Stimulated activated CD8-positive, alpha-beta memory T cell treated with anti-CD3 and anti-CD28 coated beads, Interleukin-12 subunit alpha, Interleukin-12 subunit beta, amount 100 ng/mL, for 1 hour (primary cell): ENCODE data around the gene TMEM31.

ENCODE experiments used
- DNase-seq: peaks from one replicate; pipeline ENCODE4 v3.0.0-alpha.2; 2020; ENCODE audit warnings: low read depth

Gene TMEM31, protein sequence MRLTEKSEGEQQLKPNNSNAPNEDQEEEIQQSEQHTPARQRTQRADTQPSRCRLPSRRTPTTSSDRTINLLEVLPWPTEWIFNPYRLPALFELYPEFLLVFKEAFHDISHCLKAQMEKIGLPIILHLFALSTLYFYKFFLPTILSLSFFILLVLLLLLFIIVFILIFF

DNA sequence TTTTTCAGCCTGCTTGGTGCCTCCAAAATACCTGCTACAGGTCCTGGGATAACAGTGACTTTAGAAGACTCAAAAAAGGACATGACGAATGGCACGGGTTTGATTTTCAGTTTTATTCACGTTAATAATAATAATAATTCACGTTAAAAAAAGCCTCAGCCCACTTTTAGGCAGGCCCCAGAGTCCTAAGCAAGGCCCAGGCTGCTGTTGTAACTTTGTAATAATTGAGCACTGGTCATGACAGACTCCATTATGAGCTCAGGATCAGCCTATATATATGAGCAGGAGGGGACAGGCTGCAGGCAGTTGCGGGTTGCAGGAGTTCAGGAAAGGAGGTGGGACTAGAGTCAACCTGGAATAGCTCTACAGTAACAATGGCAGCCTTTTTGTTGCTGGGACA is at the start of gene TMEM31:
Gene TMEM31, plus strand, starts transcription at position 301 of the 400 bp plus-strand sequence. CDS start 1,350 bp downstream, outside the sequence.
- DNase-seq = no peak

DNA sequence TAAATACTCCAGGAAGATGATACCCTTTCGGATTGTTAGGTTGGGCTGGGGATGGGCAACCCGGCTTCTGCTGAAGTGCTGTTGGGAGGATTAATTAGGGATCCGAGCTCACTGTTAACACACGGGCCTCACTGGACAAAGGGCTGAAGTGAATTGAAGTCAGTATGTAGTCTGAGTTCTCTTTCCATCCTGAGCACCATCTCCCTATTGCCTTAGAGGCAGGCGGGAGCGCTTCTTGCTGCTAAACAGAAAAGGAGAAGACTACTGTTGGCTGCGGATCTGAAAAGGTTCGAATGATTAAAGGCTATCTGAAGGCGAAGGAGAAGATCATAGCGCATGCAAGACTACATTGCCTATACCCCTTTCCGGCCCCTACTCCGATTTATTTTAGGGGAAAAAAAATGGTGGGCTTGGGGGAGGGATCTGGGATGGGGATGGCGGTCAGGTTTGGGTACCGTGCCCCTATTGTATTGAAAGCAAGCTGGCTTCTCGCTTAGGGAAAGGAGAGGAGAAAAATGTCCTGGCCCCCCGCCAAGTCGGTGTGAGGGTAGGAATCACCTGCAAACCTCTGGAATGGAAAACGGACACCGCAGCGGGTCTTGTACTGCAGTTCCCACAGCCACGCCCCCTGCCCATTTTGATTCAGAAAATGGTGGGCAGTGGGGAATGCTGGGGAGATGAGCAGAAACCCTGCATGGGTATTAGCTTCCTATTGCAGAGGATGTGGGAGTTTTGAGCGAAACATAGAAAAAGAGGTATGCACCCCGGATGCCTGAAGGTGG is 46.5 kb upstream of the TMEM31 start:
- DNase-seq = no peak

DNA sequence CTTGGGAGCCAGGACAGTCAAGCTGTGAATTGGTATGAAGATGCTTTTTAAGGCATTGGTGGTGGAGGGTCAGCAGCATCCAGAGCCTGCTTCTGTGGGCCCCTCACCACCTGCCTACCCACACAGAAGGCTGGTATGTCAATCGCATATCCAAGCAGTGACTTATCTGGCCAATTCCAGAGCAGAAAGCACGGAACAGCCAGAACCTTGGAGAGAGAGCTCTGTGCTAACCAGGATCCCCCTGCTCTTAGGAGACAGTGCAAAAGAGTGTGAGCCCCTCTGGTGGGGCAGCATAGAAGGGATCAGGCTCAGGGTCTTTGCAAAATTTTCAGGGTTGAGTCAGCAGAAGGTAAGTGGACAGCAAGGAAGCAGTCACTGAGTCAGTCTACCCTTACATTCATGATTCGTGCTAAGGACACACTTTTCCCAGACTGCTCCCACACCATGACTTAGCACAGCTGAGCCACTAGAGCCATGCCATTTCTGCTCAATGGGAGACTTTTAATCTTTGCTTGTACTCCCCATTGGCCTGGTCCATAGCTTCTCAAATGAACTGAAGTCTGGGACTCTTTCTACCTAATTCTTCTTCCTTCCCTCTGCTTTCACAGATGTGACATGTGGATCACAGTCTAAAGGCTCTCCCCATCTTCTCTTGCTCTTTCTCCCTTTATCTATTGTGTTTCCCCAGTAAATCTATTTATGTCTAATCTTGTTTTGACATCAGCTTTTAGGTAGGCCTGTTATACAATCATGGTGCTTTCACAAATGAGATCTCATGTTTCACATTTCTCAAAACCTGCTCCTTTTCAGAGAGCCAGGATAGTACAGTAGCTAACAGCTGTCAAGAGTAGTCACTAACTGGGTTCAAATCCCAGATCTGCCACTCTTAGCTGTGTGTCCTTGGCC is 44.3 kb upstream of the TMEM31 start:
- no peak for DNase-seq

DNA sequence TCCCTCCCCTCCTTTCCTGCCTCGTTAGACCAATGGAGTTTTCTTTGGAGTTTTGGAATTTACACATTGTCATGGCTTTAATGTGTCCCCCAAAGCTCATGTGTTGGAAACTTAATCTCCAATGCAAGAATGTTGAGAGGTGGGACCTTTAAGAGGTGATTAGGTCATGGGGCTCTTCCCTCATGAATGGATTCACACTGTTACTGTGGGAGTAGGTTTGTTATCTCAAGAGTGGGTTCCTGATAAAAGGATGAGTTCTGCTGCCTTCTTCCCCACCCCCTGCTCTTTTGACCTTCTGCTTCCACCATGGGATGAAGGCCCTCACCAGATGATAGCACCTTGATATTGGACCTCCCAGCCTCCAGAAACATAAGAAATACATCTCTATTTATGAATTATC is 41.0 kb upstream of the TMEM31 start:
- DNase-seq = no peak

DNA sequence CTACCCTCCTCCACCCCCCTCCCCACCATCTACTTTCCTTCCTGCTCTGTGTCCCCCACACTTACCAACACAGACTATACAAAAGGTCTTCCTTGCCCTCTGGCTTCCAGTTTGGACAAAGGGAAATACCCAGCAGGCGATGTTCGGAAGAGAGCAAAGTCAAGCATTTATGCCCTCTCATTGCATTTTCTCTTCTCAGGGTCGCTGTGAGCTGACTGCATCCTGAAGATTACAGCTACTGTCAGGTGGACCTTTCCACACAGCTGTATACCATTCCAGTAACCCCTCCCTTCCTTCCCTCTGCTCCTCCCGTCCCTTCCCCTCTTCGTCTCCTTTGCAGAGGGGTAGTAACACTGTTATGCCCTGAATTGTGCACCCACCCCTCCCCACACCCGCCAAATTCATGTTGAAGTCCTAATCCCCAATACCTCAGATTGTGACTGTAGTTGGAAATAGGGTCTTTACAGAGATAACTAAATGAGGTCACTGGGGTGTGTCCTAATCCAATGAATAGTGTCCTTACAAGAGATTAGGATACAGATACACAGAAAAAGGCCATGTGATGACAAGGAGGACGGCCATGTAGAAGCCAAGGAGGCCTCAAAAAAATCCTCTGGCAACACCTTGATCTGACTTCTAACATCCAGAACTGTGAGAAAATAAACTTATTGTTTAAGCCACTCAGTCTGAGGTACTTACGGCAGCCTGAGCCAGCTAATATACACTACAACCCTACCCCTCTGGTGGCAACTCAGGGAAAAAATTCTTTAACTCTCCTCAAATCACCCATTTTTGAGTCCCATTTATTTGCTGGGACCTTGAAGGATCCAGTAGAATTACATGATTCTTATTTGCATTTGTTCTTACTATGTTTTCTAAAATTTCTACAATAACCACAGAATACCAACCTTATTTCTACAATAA is 35.9 kb upstream of the TMEM31 start:
- DNase-seq = no peak

DNA sequence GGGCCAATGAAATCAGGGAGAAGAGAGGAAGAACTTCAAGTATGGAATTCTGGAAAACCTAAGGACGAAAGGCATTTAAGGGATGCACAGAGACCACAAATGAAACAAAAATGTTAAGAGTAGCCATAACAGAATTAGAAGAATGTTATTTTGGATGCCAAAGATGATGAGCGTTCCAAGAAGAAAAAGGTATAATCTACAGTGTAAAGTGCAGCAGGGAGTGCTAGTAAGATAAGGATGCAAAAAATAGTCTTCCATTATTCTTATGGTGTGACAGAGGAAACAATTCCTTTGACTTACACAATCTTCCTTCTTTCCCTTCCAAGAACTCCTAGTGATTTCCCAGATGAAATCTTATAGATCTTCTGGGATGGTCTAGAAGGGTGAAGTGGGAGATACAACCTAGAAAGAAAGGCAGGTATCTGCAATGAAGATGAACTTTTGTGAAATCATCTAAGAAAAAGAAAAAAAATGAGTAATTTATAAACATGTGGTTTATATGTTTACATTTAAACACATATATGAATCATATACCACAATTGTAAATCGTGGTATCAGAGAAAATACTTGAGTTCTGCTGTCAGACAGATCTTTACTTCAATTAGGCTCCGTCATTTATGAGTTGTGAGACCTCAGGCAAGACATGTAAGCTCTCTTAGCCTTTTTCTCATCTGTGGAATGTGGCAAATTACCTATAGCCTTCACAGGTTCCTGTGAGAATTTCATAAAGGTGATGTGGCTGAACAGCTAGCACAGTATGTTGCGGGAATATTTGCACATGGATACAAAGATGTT is 32.3 kb upstream of the TMEM31 start:
- DNase-seq = no peak

DNA sequence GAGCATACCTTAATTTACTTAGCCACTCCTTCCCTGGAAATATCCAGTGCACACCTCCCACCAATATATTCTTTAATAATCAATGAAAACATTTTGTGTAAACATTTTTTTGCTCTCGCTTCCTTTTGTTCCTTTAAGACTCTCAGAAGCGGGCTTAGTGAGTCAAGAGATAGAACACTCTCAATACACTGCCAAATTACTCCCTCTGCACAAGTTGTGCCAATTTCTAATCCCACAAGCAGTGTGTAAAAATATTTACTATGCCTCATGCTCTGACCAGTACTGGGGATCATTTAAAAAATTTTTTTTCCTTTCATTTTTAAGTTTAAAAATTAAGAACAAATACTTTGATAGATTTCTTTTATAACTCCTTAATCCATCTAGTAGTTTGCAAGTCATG is 29.3 kb upstream of the TMEM31 start:
- no peak for DNase-seq

DNA sequence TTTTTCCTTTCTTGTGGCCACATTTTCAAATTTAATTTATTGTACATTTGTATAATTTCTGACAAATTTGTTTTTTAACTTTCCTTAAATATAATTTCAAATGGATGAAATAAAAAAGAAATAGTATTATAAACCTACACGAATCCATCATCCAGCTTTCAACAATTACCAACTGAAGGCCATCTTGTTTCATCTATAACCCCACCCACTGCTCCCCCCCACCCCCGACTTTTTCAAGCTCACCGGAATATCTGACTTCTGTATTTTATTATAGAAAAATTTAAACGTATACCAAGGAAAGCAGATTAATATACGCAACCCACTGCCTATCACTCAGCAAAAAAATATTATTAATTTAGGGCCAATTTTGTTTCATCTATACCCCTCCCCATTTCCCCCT is 25.3 kb upstream of the TMEM31 start:
- DNase-seq = no peak

DNA sequence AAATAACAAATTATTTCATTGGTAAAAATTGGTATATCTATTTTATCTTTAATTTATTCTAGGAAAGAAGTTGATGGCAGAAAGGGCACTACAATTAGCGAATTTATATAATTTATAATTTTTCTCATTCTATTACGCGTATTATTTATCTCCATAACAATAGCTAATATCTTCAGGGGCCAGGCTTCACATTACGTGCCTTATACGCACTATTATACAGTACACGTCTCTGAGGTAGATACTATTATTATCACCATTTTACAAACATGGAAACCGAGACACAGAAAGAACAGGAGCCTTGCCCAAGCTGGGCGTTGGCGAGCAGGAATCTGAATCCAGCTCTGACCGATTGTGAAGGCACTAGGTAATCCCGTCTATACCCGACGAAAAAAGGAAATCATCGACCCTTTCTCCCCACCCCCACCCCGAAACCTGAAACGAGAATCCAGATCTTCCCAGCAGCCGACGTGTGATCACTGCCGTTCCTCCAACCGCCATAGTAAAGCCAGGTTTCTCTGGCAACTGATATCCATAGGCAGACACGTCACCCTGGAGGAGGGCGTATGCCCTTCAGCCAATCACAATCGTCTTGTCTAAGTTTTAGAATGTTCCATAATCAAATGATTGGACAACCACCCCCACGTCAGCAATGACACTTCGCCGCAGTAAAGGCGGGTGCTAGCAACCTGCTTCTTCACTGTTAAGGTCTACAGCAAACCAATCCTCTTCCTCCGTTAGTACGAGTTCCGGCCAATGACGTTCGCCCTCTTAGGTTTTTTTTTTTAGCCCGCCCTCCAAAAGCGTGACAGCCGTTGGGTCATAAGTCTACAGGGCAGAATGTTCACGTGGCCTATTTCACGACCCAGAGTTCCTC is 24.3 kb upstream of the TMEM31 start, which contains the start of gene MORF4L2:
Gene MORF4L2, minus strand, starts transcription at position 501 of the 874 bp plus-strand sequence. CDS start 9,672 bp downstream, outside the sequence.
- DNase-seq = peak; percentile 72

DNA sequence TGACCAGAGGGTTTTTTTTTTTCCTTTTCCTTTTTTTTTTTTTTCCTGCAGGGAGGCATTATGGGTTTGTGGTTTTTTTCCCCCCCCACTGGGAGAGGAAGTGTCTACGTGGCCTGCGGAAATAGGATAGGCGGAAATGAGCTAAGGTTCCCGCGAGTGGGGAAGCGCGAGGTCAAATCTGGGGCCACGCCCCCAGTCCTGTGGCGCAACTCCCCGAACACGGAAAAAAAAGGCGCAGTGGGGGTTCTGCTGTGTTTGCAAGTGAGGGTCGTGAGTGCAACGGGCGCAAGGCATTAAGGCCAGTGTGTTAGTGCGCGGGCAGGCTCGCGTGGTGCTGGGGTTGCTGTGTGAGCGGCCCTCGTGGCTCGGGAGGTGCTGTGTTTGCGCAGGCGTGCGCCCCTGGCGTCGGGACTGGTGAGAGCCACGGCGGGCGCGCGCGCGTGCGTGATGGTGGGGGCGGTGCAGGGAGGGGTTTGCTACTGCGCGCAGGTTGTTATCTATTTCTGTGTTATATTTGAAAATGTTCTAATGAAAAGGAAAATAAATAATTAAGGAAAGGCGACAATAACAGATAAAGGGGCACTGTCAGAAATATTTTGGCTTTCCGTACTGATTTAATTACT is 23.5 kb upstream of the TMEM31 start:
- peak; percentile 79 for DNase-seq

DNA sequence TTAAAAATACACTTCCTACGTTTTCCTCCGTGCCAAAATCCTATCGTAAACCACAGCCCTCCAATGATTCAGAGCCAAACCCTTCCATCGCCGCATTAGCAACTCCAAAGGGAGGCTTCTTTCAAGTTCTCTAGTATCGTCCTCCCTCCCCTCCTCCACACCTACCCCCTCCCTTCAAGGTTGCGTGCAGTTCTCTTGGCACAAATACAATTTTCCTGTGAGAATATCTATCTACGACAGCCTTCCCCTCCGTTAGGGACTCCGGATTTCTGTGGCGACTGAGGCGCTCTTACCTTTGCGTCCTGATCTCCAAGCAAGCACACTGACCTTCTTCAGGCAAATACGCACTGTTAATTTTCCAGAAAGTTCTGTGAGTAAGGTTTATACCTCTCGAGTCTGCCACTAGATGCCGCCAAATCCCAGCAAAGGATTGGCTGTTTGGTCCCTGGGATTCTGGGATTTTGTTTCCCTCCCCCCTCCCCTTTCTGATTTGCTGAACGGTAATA is 23.0 kb upstream of the TMEM31 start:
- DNase-seq = peak; percentile 23

DNA sequence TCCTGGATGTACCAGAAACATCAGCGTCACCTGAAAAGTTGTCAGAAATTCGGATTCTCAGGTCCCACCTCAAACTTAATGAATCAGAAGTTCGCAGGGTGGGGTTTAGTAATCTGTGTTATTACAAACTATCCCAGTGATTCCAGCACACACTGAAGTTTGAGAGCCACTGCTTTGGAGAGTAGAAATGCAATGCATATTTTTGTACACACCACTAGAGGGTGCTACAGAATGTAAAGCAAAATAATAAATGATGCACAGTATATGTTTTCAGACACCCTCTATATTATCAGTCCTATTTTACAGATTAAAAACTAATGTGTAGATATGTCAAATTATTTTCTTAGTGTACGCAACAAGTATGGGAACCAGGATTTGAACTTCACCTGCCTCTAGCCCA is 21.8 kb upstream of the TMEM31 start:
- no peak for DNase-seq

DNA sequence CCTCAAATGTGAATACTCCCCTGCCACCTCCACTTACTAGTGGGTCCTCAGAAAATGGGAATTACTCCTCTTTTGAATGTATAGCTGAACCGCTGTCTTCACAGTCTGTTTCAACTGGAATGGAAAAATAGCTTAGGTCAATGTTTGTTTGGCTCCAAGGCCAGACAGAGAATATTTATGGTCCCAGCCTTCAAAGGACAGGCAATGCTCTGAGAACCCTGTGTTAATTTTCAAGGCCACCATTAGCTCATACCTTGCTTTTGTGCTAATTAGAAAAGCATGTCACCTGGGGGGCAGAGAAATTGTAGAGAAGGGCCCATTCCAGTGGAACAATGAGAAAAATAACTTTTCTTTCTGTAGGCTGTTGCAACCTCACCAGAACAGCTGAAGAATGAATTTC is 19.6 kb upstream of the TMEM31 start:
- no peak for DNase-seq

DNA sequence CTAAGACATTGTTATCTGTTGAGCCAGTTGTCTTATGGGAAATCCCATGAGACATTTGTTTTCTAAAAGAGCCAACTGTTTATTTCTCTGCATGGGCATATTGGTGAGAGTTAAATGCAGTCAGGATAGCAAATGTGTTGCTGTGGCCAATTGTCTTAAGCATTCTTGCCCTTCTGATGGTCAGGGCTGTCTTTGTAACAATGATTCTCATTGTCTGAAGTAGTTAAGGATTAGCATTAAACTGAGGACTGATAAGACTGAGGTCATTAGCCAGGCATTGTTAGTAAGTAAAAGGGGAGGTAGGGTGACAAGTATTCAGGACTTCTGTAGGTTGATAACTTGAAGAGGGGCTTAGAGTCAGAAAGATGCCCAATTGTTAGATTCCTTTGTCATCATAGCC is 13.0 kb upstream of the TMEM31 start:
- DNase-seq = no peak

DNA sequence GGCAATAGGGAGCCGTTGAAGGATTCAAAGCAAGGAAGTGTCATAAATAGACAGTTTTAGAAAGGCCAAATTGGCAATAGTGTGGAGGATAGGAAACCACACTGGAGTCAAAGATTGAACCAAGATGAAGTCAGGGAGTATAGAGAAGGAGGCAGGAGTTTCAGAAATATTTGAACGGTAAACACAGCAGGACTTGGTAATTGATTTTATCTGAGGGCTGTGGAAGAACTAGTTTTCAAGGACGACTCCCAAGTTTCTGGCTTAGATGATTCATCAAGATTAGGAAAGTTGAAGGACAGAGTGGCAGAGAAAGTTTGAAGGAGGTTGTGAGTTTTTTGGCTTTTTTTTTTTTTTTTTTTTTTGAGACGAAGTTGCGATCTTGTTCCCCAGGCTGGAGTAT is 11.5 kb upstream of the TMEM31 start:
- DNase-seq = no peak

DNA sequence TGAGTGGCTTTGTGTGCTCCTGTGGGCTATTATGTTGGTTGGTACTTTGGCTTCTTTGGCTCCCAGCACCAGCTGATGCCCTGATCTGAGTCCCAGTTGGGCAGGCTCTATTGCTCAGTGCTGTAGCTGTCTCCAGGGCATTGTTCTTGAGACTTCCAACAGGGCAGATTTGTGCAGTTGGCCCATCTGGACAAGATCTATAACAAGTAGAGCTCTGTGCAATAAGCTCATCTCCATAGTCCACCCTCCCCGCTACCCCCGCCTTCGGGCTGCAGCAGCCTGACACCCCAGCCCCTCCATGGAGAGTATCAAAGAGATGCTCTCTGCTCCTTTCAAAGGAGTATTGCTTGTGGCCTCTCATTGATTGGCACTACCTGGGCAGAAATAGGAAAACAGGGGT is 5.8 kb upstream of the TMEM31 start:
- no peak for DNase-seq

DNA sequence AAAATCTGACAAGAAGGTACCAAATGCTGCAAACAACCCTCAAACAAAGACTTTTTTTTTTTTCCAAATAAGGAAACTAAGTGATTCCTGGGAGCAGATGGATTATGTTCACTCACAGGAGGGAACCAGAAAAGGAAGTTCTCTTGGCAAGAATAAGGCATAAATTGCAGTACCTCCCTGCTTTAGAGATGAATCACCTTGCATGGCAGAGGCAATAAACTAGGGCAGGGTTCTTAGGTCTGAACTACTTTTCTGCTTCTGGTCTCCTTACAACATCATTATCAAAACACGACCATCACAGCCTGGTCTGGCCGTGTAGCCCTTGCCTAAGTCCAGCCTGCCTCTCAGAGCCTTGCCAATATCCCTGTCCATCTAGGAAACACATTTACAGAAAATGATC is 6.3 kb downstream of the TMEM31 start:
- no peak for DNase-seq

DNA sequence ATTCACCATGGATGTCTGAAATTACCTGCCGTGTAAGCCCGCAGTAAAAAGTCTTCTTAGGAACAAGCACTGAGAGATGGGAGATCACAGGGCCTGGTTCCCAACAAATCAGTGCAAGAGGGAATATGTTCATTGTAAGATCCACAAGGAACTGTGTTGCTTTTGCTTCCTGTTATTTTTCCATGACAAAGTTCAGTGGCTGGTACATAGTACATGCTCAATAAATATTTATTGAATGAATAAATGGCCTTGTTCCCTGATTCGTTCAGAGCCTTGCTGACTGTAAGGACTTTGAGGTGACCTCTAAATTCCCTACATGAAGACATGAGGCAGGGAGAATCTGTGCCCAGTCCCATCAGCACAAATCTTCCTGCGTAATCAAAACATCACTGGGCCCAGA is 7.4 kb downstream of the TMEM31 start:
- DNase-seq = no peak

DNA sequence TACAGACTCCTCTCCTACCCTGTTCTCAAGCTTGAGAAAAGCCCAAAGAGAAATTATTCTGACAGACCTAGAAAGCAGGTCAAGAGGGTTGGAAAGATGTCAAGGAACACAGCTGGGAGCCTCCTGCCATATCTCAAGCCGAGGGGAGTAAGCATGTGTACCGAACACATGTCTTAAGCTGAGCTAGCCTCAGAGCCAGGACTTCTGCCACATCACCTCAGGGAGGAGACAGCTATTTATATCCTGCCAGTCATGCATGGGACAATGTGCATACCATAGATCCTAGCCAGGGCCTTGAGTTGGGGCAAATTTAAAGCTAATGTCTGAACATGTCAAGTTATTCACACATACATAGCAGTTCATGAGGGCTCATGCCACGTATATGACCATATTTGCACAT is 11.8 kb downstream of the TMEM31 start:
- DNase-seq = no peak
